ENCODE data around the gene RHPN2. TPM values are rescaled to one million over a fixed set of nuclear protein-coding genes. Genes with fewer than 3 reads are reported as not detected.
A peak's percentile ranks its signal among the peaks of the same experiment; 100 is the strongest.

RHPN2 gene
- 10 to 100 TPM in 2 of 3 donors, 1 to 10 TPM in 1; 1.4 to 55.3 (median 35.4) TPM for total RNA-seq

DNA sequence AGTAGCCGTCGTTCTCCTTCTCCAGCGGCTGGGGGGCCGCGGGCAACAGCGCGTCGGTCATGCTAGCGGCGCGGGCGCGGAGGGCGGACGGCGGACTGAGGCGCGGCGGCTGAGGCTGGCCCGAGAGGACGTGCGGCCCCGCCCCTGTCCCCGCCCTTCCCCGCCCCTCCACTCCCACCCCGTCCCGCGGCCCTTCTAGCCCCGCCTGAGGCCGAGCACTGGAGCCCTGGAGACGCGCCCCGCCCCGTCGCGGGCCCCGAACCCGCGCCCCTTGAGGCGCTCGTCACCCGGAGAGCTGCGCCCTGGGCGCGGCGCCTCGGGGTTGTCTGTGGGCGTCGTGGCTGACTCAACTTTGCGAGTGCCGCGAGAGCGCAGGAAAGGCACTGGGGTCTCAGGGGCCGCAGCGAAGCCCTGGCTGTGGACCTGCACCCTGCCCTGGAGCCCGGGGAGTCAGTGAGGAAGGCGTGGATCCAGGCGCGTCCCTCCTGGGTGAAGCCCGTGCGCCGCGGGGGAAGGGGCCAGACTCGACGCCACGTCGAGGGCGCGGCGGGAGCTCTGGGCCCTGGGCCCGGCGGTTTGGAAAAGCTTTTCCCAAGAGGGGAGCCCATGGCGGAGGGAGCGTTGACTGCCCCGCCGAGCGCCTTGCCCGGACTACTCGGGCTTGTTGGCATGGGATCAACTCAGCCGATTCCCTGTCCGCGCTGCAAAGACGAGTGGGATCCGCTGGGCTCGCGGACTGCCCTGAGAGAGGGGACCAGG is at the start of gene RHPN2:
Gene RHPN2 (minus strand): TSS at position 97 of the 759 bp plus-strand sequence. CDS start 36 bp downstream, at position 61.
- DNase-seq (ENCODE audit: low spot score in 2 of 2) = peak in 1 of 2 donors; percentile 69
- intact Hi-C loops (cut with DNase I; ENCODE audit: low total_unique reads) = no loop called here
- peak within 1 kb of the TSS; percentile 82 to 85 for H3K27ac ChIP-seq
- H3K36me3 ChIP-seq = no peaks in the 10 kb centered on the region
- H3K27me3 ChIP-seq = no peaks in the 10 kb centered on the region
- no peaks in the 10 kb centered on the region for H3K9me3 ChIP-seq
- TF ChIP-seq POLR2A (IDR thresholded peaks at IDR 0.05) (no peak), POLR2AphosphoS5 (IDR thresholded peaks at IDR 0.05) (no peak)
- TF ChIP-seq, protein P1, sequence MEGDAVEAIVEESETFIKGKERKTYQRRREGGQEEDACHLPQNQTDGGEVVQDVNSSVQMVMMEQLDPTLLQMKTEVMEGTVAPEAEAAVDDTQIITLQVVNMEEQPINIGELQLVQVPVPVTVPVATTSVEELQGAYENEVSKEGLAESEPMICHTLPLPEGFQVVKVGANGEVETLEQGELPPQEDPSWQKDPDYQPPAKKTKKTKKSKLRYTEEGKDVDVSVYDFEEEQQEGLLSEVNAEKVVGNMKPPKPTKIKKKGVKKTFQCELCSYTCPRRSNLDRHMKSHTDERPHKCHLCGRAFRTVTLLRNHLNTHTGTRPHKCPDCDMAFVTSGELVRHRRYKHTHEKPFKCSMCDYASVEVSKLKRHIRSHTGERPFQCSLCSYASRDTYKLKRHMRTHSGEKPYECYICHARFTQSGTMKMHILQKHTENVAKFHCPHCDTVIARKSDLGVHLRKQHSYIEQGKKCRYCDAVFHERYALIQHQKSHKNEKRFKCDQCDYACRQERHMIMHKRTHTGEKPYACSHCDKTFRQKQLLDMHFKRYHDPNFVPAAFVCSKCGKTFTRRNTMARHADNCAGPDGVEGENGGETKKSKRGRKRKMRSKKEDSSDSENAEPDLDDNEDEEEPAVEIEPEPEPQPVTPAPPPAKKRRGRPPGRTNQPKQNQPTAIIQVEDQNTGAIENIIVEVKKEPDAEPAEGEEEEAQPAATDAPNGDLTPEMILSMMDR (IDR thresholded peaks at IDR 0.05) = no peak
- H3K4me3 ChIP-seq = peak within 1 kb of the TSS; percentile 48 to 83 (median 82)
- H3K4me1 ChIP-seq = peaks cover 0 to 5% of the 10 kb centered on the region in 2 donors

DNA sequence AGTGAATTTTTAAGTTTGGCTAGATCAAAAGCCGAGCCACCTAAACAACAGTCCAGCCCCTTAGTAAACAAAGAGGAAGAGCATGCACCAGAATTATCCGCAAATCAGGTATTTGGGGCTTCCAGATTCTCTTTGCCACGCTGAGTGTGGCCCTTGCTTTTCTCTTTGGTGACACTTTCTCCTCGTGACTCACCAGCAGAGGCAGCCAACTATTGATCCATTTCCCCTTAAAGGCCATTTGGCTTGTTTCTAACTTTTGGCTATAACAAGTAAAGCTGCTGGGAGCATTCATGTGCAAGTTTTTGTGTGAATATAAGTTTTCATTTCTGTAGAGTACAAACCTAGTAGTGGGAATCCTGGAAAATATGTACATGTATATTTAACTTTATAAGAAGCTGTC is 49.6 kb upstream of the RHPN2 start:
- intact Hi-C loops (cut with DNase I; ENCODE audit: low total_unique reads) = no loop called here
- no peaks in the 10 kb centered on the region for H3K4me1 ChIP-seq
- no peak overlapping the region for H3K4me3 ChIP-seq
- H3K27me3 ChIP-seq = no peaks in the 10 kb centered on the region
- DNase-seq (ENCODE audit: low spot score in 2 of 2) = no peak
- no peak overlapping the region for H3K27ac ChIP-seq
- no peaks in the 10 kb centered on the region for H3K36me3 ChIP-seq
- TF ChIP-seq POLR2AphosphoS5 (IDR thresholded peaks at IDR 0.05) (no peak), POLR2A (IDR thresholded peaks at IDR 0.05) (no peak)
- TF ChIP-seq, protein P1 (IDR thresholded peaks at IDR 0.05) = no peak
- H3K9me3 ChIP-seq = no peaks in the 10 kb centered on the region

DNA sequence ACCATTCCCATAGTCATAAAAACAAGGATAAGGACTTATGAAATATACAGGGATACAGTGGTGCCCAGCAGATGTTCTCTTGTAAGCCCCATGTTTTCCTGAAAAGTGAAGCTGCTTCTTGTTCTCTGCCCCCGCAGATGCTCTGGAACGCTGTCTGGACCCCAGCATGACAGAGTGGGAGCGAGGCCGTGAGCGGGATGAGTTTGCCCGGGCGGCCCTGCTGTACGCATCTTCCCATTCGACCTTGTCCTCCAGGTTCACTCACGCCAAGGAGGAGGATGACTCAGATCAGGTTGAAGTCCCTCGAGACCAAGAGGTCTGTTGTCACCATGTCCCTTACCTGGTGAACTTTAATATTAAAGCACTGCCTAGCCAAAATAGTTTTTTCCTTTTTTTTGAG is 46.9 kb upstream of the RHPN2 start:
- Histone ChIP-seq H3K27ac (no peak overlapping the region), H3K36me3 (no peaks in the 10 kb centered on the region), H3K27me3 (no peaks in the 10 kb centered on the region), H3K9me3 (no peaks in the 10 kb centered on the region), H3K4me3 (no peak overlapping the region), H3K4me1 (no peaks in the 10 kb centered on the region)
- intact Hi-C loops (cut with DNase I; ENCODE audit: low total_unique reads) = no loop called here
- TF ChIP-seq POLR2AphosphoS5 (IDR thresholded peaks at IDR 0.05) = no peak
- no peak for TF ChIP-seq POLR2A (IDR thresholded peaks at IDR 0.05)
- TF ChIP-seq, protein P1 (IDR thresholded peaks at IDR 0.05) = no peak
- no peak for DNase-seq (ENCODE audit: low spot score in 2 of 2)

DNA sequence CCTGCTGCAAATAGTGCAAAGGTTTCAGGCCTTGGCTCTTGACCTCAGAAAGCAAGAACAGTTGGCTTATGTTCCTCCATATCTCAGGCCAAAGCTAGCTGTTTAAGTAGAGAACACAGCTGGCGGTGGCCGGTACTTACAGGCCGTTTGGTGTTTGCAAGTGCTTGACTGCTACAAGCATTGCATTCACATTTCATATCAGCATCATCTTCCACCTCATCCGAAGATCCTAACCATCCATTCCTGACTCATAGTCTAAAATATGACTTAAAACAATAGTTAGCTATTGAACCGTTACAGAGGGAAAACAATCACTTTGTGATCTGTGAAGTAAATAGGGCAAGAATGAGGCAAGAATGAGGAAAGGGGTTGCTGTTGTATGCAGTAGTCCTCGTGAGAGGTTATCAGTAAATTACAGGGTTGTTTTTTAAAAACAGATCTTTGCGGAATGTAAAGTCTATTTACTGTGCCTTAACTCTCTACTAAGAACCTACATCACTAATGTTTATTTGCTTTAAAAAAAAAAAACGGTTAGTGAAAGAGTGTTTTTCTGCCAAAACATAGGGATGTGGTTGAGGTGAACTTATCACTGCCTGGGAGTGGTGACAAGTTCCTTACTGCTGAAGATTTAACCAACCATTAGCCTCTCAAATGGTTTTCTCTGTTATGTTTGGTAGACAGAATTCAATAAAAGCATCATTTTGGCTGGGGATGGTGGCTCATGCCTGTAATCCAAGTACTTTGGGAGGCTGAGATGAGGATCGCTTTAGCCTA is 45.6 kb upstream of the RHPN2 start:
- Histone ChIP-seq H3K9me3 (no peaks in the 10 kb centered on the region), H3K4me3 (no peak overlapping the region), H3K27ac (no peak overlapping the region), H3K36me3 (no peaks in the 10 kb centered on the region), H3K27me3 (no peaks in the 10 kb centered on the region), H3K4me1 (no peaks in the 10 kb centered on the region)
- no peak for TF ChIP-seq POLR2A (IDR thresholded peaks at IDR 0.05)
- no peak for TF ChIP-seq POLR2AphosphoS5 (IDR thresholded peaks at IDR 0.05)
- TF ChIP-seq, protein P1 (IDR thresholded peaks at IDR 0.05) = no peak
- DNase-seq (ENCODE audit: low spot score in 2 of 2) = no peak
- intact Hi-C loops (cut with DNase I; ENCODE audit: low total_unique reads) = no loop called here

DNA sequence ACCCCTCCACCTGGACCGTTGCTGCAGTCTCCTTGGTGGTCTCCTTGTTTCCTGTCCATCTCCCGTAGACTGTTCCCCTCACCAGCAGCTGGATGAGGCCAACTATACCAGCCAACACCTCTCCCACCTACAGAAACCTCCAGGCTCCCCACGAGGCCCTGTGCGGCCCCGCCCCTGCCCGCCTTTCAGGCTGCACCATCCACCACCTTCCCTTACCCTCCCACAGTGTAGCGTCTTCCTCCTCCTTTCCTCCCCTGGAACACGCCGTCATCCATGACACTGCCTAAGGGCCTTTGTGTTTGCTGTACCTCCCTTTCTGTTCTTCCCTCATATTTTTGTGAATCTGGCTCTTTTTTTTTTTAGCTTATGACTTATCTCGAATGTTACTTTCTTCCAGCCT is 43.5 kb upstream of the RHPN2 start:
- Histone ChIP-seq H3K4me3 (no peak overlapping the region), H3K36me3 (no peaks in the 10 kb centered on the region), H3K4me1 (no peaks in the 10 kb centered on the region), H3K27ac (no peak overlapping the region), H3K9me3 (no peaks in the 10 kb centered on the region), H3K27me3 (no peaks in the 10 kb centered on the region)
- intact Hi-C loops (cut with DNase I; ENCODE audit: low total_unique reads) = loop anchor here (1.0 kb wide), 1 partner anchor 11 kb away; no protein-coding TSS in a partner anchor
- TF ChIP-seq POLR2AphosphoS5 (IDR thresholded peaks at IDR 0.05) (no peak), POLR2A (IDR thresholded peaks at IDR 0.05) (no peak)
- TF ChIP-seq, protein P1 (IDR thresholded peaks at IDR 0.05) = no peak
- DNase-seq (ENCODE audit: low spot score in 2 of 2) = no peak

All from breast epithelium (tissue), 4 donors.